Liver (tissue), 9 donors: ENCODE data around the gene UCKL1. TPM values are rescaled to one million over a fixed set of nuclear protein-coding genes. Genes with fewer than 3 reads are reported as not detected.
"Not testable (repeated sequence)": the region's sequence is repeated elsewhere in the genome, so short reads cannot be mapped to it uniquely, and the experiment has no call there.

Experiments used
- DNase-seq: peaks from one replicate; pipeline ENCODE4 v3.0.0-alpha.2; 2017; ENCODE audit warnings: low spot score
- H3K27ac ChIP-seq, 2 donors: one replicate each; pipeline ENCODE4 v1.7.0; 2013; ENCODE audit warnings: inconsistent platforms in 2 of 2, low read length in 2 of 2, control low read depth in 1 of 2, low read depth in 1 of 2, mild to moderate bottlenecking in 1 of 2
- H3K27me3 ChIP-seq, 4 donors: one replicate each; pipeline versions ENCODE4 v1.6.1 to v1.7.0; 2013; ENCODE audit warnings: low read length in 3 of 4, inconsistent platforms in 1 of 4, mild to moderate bottlenecking in 1 of 4, moderate library complexity in 1 of 4; ENCODE audit not compliant: control insufficient read depth in 4 of 4, insufficient read depth in 4 of 4
- H3K36me3 ChIP-seq, 4 donors: one replicate each; pipeline versions ENCODE4 v1.6.1 to v1.7.0; 2013; ENCODE audit warnings: low read length in 3 of 4, mild to moderate bottlenecking in 3 of 4, low read depth in 1 of 4, moderate library complexity in 1 of 4; ENCODE audit not compliant: control insufficient read depth in 4 of 4, insufficient read depth in 3 of 4
- H3K4me1 ChIP-seq, 4 donors: one replicate each; pipeline versions ENCODE4 v1.6.1 to v1.7.0; 2013; ENCODE audit warnings: low read length in 3 of 4, mild to moderate bottlenecking in 3 of 4, moderate library complexity in 1 of 4; ENCODE audit not compliant: control insufficient read depth in 4 of 4, insufficient read depth in 4 of 4
- H3K4me3 ChIP-seq, 3 donors: one replicate each; pipeline versions ENCODE4 v1.6.1 to v1.7.0; 2013; ENCODE audit warnings: low read length in 3 of 3, control low read depth in 1 of 3, low read depth in 1 of 3, mild to moderate bottlenecking in 1 of 3
- H3K9ac ChIP-seq, 2 donors: one replicate each; pipeline ENCODE4 v1.7.0; 2013; ENCODE audit warnings: low read length in 2 of 2, mild to moderate bottlenecking in 2 of 2, moderate library complexity in 2 of 2, control low read depth in 1 of 2, low read depth in 1 of 2
- H3K9me3 ChIP-seq, 4 donors: one replicate each; pipeline versions ENCODE4 v1.6.1 to v1.7.0; 2013; ENCODE audit warnings: low read length in 3 of 4; ENCODE audit not compliant: control insufficient read depth in 4 of 4
- EGR1 ChIP-seq, 2 donors: IDR thresholded peaks; 2 replicates each; pipeline ENCODE4 v1.6.1; 2016 to 2018; ENCODE audit warnings: antibody characterized with exemption in 2 of 2, low read depth in 2 of 2
- FOXA1 ChIP-seq: IDR thresholded peaks from 2 replicates; pipeline ENCODE4 v1.6.1; 2016; ENCODE audit warnings: antibody characterized with exemption
- FOXA2 ChIP-seq: IDR thresholded peaks from 2 replicates; pipeline ENCODE4 v1.6.1; 2016; ENCODE audit warnings: antibody characterized with exemption
- GABPA ChIP-seq, 2 donors: IDR thresholded peaks in 1 of 2; conservative IDR thresholded peaks in 1 of 2; 2 replicates each; pipeline ENCODE4 v1.6.1; 2016; ENCODE audit warnings: antibody characterized with exemption in 2 of 2, mild to moderate bottlenecking in 1 of 2, moderate library complexity in 1 of 2
- HNF4A ChIP-seq, 2 donors: conservative IDR thresholded peaks; 2 replicates each; pipeline ENCODE4 v1.6.1; 2016; ENCODE audit warnings: antibody characterized with exemption in 2 of 2, mild to moderate bottlenecking in 2 of 2
- JUND ChIP-seq, 2 donors: IDR thresholded peaks; 2 replicates each; pipeline ENCODE4 v1.6.1; 2016; ENCODE audit warnings: antibody characterized with exemption in 2 of 2
- NR2F2 ChIP-seq: IDR thresholded peaks from 2 replicates; pipeline ENCODE4 v1.6.1; 2016; ENCODE audit warnings: antibody characterized with exemption
- RAD21 ChIP-seq, 2 donors: IDR thresholded peaks; 2 replicates each; pipeline ENCODE4 v1.6.1; 2016; ENCODE audit warnings: antibody characterized with exemption in 2 of 2, mild to moderate bottlenecking in 2 of 2
- RXRA ChIP-seq, 2 donors: IDR thresholded peaks; 2 replicates each; pipeline ENCODE4 v1.6.1; 2017 to 2018; ENCODE audit warnings: antibody characterized with exemption in 2 of 2, mild to moderate bottlenecking in 1 of 2
- SP1 ChIP-seq: IDR thresholded peaks from 2 replicates; pipeline ENCODE4 v1.6.1; 2018; ENCODE audit warnings: antibody characterized with exemption, mild to moderate bottlenecking
- TAF1 ChIP-seq: conservative IDR thresholded peaks from 2 replicates; pipeline ENCODE4 v1.6.1; 2016; ENCODE audit warnings: antibody characterized with exemption, mild to moderate bottlenecking
- WGBS: extraction: QIAGEN DNeasy Blood & Tissue Kit; methylation state at CpG from one replicate; pipeline ENCODE4 v1.1.7; 2013; 5-methylcytosine and 5-hydroxymethylcytosine counted together
- polyA plus RNA-seq, 2 donors: library from polyadenylated mRNA; stranded (reverse) in 1 of 2; unstranded in 1 of 2; fragments of 200-250 nt in 1 of 2; fragments of >200 nt in 1 of 2; fragmentation: Nextera tagmentation in 1 of 2; extraction: Ambion mirVana in 1 of 2; gene quantifications; one replicate each; pipeline versions ENCODE4 v1.2.1 to v1.2.3, GENCODE V29; 2013 to 2015
- total RNA-seq, 2 donors: library from RNA; depleted of rRNA; stranded (reverse); fragments of >200 nt; gene quantifications; one replicate each; pipeline ENCODE4 v1.2.3, GENCODE V29; 2014
- TF ChIP-seq, protein P1 (sequence below): IDR thresholded peaks from 2 replicates; pipeline ENCODE4 v1.6.1; 2016; ENCODE audit warnings: antibody characterized with exemption
- TF ChIP-seq, protein P2 (sequence below): IDR thresholded peaks from 2 replicates; pipeline ENCODE4 v1.6.1; 2016; ENCODE audit warnings: antibody characterized with exemption
- TF ChIP-seq, protein P3 (sequence below): fragments of 150-350 bp; IDR thresholded peaks from 2 replicates; pipeline ENCODE4 v1.5.1; 2017; ENCODE audit warnings: improper control_type of control experiment, low read depth, low read length; ENCODE audit not compliant: missing input control
- TF ChIP-seq, protein P4 (sequence below): IDR thresholded peaks from 2 replicates; pipeline ENCODE4 v1.6.1; 2016; ENCODE audit warnings: antibody characterized with exemption, mild to moderate bottlenecking
- TF ChIP-seq, protein P5 (sequence below): IDR thresholded peaks from 2 replicates; pipeline ENCODE4 v1.6.1; 2016; ENCODE audit warnings: antibody characterized with exemption
- donor health status: healthy.
- donor health status: healthy.
- donor health status: healthy.
- donor health status: healthy.
- donor health status: healthy.

UCKL1 gene
- total and polyA plus RNA-seq, 4 donors: 16.4 to 20.4 (median 18.3) TPM

DNA sequence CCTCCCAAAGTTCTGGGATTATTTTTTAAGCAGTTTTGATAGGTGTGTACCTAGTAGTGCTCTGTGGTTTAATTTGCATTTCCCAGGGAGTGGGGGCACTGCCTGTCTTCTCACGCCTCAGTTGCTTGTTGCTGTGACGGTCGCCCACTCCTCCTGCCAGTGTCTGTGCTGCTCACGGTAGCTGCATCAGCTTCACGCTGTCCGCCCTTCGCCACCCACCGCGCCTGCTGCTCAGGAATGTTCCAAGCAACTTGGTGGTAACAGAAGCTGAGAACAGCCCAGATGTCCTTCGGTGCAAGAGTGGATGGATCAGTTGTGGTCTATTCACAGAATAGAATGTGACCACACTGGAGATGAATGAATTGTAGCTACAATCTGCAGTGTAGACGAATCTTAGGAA, 38.4 kb downstream of the UCKL1 start:
- H3K4me3 ChIP-seq: no peak overlapping the region
- WGBS: 94% methylated on average over 11 of the region's 11 CpGs
- no peak for TF ChIP-seq NR2F2
- no peak for TF ChIP-seq RXRA (IDR thresholded peaks at IDR 0.05)
- TF ChIP-seq, protein P1, sequence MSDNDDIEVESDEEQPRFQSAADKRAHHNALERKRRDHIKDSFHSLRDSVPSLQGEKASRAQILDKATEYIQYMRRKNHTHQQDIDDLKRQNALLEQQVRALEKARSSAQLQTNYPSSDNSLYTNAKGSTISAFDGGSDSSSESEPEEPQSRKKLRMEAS: no peak
- TF ChIP-seq, protein P2, sequence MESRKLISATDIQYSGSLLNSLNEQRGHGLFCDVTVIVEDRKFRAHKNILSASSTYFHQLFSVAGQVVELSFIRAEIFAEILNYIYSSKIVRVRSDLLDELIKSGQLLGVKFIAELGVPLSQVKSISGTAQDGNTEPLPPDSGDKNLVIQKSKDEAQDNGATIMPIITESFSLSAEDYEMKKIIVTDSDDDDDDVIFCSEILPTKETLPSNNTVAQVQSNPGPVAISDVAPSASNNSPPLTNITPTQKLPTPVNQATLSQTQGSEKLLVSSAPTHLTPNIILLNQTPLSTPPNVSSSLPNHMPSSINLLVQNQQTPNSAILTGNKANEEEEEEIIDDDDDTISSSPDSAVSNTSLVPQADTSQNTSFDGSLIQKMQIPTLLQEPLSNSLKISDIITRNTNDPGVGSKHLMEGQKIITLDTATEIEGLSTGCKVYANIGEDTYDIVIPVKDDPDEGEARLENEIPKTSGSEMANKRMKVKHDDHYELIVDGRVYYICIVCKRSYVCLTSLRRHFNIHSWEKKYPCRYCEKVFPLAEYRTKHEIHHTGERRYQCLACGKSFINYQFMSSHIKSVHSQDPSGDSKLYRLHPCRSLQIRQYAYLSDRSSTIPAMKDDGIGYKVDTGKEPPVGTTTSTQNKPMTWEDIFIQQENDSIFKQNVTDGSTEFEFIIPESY: no peak
- no peak for TF ChIP-seq TAF1
- no peak for TF ChIP-seq JUND (IDR thresholded peaks at IDR 0.05)
- no peak for TF ChIP-seq GABPA (IDR thresholded peaks at IDR 0.05 in 1 of 2, conservative IDR thresholded peaks at IDR 0.05 in 1 of 2)
- no peak for TF ChIP-seq RAD21 (IDR thresholded peaks at IDR 0.05)
- TF ChIP-seq FOXA1: no peak
- peaks cover 0 to 12% (median 4%) of the 10 kb centered on the region in 4 donors for H3K36me3 ChIP-seq
- no peaks in the 10 kb centered on the region for H3K4me1 ChIP-seq
- no peaks in the 10 kb centered on the region for H3K27me3 ChIP-seq
- H3K9ac ChIP-seq: no peak overlapping the region
- no peak overlapping the region for H3K27ac ChIP-seq
- DNase-seq: no peak
- H3K9me3 ChIP-seq: no peaks in the 10 kb centered on the region

DNA sequence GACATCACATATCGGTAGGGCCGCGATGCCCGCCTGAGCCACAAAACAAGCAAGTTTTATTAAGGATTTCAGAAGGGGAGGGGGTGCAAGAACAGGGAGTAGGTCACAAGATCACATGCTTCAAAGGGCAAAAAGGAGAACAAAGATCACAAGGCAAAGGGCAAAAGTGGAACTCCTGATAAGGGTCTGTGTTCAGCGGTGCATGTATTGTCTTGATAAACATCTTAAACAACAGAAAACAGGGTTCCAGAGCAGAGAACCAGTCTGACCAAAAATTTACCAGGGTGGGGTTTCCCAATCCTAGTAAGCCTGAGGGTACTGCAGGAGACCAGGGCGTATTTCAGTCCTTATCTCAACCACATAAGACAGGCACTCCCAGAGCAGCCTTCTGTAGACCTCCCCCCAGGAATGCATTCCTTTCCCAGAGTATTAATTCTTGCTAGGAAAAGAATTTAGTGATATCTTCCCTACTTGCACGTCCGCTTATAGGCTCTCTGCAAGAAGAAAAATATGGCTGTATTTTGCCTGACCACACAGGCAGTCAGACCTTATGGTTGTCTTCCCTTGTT, 39.8 kb downstream of the UCKL1 start:
- H3K9ac ChIP-seq, H3K9me3 ChIP-seq, H3K27ac ChIP-seq, H3K27me3 ChIP-seq, H3K4me3 ChIP-seq, DNase-seq, H3K4me1 ChIP-seq: not testable (repeated sequence)
- H3K36me3 ChIP-seq: peaks cover 0 to 12% (median 3%) of the 10 kb centered on the region in 4 donors
- WGBS: 91% methylated on average over 8 of the region's 8 CpGs
- TF ChIP-seq HNF4A (conservative IDR thresholded peaks at IDR 0.05): peak; percentile 7 to 26

DNA sequence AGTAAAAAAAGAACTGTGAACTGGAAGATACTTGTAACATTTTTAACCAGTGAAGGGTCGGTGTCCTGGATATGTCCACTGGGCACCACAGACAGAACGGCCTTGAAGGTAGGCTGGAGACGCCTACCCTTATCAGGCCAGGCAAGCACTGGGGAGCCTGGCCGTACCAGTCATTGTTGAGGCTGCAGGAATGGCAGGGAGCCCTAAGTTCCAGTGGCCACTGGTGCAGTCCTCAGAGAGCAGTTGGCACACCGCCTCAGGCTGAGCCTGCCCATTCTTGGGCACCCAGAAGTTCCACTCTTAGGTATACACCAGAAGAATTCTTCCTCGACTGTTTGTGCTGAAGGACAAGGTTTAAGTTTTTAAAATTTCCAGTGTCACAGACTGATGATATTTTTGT, 40.7 kb downstream of the UCKL1 start:
- Histone ChIP-seq H3K9ac (no peak overlapping the region), H3K27me3 (no peaks in the 10 kb centered on the region), H3K9me3 (no peaks in the 10 kb centered on the region), H3K27ac (no peak overlapping the region), H3K36me3 (peaks cover 0 to 12% (median 2%) of the 10 kb centered on the region in 4 donors), H3K4me3 (no peak overlapping the region), H3K4me1 (no peaks in the 10 kb centered on the region)
- DNase-seq: no peak
- TF ChIP-seq NR2F2 (no peak), FOXA1 (no peak), FOXA2 (no peak), EGR1 (IDR thresholded peaks at IDR 0.05; ENCODE audit: low read depth in 2 of 2) (no peak), JUND (IDR thresholded peaks at IDR 0.05) (no peak), SP1 (no peak), GABPA (IDR thresholded peaks at IDR 0.05 in 1 of 2, conservative IDR thresholded peaks at IDR 0.05 in 1 of 2) (no peak), HNF4A (conservative IDR thresholded peaks at IDR 0.05) (no peak)
- TF ChIP-seq, protein P3, sequence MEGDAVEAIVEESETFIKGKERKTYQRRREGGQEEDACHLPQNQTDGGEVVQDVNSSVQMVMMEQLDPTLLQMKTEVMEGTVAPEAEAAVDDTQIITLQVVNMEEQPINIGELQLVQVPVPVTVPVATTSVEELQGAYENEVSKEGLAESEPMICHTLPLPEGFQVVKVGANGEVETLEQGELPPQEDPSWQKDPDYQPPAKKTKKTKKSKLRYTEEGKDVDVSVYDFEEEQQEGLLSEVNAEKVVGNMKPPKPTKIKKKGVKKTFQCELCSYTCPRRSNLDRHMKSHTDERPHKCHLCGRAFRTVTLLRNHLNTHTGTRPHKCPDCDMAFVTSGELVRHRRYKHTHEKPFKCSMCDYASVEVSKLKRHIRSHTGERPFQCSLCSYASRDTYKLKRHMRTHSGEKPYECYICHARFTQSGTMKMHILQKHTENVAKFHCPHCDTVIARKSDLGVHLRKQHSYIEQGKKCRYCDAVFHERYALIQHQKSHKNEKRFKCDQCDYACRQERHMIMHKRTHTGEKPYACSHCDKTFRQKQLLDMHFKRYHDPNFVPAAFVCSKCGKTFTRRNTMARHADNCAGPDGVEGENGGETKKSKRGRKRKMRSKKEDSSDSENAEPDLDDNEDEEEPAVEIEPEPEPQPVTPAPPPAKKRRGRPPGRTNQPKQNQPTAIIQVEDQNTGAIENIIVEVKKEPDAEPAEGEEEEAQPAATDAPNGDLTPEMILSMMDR: no peak
- TF ChIP-seq, protein P4, sequence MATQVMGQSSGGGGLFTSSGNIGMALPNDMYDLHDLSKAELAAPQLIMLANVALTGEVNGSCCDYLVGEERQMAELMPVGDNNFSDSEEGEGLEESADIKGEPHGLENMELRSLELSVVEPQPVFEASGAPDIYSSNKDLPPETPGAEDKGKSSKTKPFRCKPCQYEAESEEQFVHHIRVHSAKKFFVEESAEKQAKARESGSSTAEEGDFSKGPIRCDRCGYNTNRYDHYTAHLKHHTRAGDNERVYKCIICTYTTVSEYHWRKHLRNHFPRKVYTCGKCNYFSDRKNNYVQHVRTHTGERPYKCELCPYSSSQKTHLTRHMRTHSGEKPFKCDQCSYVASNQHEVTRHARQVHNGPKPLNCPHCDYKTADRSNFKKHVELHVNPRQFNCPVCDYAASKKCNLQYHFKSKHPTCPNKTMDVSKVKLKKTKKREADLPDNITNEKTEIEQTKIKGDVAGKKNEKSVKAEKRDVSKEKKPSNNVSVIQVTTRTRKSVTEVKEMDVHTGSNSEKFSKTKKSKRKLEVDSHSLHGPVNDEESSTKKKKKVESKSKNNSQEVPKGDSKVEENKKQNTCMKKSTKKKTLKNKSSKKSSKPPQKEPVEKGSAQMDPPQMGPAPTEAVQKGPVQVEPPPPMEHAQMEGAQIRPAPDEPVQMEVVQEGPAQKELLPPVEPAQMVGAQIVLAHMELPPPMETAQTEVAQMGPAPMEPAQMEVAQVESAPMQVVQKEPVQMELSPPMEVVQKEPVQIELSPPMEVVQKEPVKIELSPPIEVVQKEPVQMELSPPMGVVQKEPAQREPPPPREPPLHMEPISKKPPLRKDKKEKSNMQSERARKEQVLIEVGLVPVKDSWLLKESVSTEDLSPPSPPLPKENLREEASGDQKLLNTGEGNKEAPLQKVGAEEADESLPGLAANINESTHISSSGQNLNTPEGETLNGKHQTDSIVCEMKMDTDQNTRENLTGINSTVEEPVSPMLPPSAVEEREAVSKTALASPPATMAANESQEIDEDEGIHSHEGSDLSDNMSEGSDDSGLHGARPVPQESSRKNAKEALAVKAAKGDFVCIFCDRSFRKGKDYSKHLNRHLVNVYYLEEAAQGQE: no peak
- TF ChIP-seq, protein P5, sequence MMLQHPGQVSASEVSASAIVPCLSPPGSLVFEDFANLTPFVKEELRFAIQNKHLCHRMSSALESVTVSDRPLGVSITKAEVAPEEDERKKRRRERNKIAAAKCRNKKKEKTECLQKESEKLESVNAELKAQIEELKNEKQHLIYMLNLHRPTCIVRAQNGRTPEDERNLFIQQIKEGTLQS: no peak
- TF ChIP-seq, protein P2: no peak
- WGBS: 91% methylated on average over 6 of the region's 6 CpGs
